ENCODE data around the gene ABHD16A. TPM values are rescaled to one million over a fixed set of nuclear protein-coding genes. Genes with fewer than 3 reads are reported as not detected.

Gene ABHD16A
- total RNA-seq, 2 experiments from 2014 or later = 28.6 to 32.7 TPM

DNA sequence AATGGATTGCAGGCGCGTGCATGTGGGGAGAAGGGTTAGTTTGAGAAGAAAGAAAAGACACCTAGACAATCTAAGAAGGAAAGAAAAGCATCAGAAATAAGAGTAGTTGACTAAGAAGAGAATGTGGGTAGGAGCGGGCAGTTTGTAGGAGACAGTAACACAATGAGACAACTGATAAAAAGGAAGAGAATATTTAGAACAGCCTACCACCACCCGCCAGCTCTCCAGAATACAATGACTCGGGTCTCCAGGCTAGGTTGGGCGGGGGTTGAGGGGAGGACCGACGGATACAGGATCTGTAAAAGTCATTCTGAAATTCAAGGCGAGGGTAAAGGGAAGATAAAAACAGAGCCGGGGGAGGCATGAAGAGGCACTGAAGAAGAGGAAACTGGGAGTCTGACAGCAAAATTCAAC, 712 bp downstream of the ABHD16A start:
- H3K4me3 ChIP-seq (ENCODE audit: low read depth, low read length, poor library complexity, severe bottlenecking) = peak overlapping the region; percentile 78
- H3K9me2 ChIP-seq (ENCODE audit: insufficient read depth, low read length) = no peaks in the 10 kb centered on the region
- no peaks in the 10 kb centered on the region for H3K9me3 ChIP-seq (ENCODE audit: low read length)
- H3K27ac ChIP-seq (ENCODE audit: low read depth, low read length, poor library complexity, severe bottlenecking) = peak overlapping the region; percentile 74
- DNase-seq (ENCODE audit: low spot score) = no peak
- peaks cover 20% of the 10 kb centered on the region for H3K4me1 ChIP-seq (ENCODE audit: insufficient read depth, low read length, poor library complexity, severe bottlenecking)
- intact Hi-C loops (cut with micrococcal nuclease; ENCODE audit: unreplicated experiment) = loop anchor here (2.0 to 10.0 kb wide), 3 partner anchors 24 to 252 kb away; partner anchors contain the start of genes NELFE and SKIC2
- CTCF ChIA-PET (ENCODE audit: unreplicated experiment) = no interaction called here
- H3K36me3 ChIP-seq (ENCODE audit: insufficient read depth, low read length) = peaks cover 16% of the 10 kb centered on the region
- no peak for TF ChIP-seq EZH2phosphoT487 (IDR thresholded peaks at IDR 0.05; ENCODE audit: borderline replicate concordance, low read depth, low read length)
- TF ChIP-seq, protein P1, sequence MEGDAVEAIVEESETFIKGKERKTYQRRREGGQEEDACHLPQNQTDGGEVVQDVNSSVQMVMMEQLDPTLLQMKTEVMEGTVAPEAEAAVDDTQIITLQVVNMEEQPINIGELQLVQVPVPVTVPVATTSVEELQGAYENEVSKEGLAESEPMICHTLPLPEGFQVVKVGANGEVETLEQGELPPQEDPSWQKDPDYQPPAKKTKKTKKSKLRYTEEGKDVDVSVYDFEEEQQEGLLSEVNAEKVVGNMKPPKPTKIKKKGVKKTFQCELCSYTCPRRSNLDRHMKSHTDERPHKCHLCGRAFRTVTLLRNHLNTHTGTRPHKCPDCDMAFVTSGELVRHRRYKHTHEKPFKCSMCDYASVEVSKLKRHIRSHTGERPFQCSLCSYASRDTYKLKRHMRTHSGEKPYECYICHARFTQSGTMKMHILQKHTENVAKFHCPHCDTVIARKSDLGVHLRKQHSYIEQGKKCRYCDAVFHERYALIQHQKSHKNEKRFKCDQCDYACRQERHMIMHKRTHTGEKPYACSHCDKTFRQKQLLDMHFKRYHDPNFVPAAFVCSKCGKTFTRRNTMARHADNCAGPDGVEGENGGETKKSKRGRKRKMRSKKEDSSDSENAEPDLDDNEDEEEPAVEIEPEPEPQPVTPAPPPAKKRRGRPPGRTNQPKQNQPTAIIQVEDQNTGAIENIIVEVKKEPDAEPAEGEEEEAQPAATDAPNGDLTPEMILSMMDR (conservative IDR thresholded peaks at IDR 0.05; ENCODE audit: low read length) = no peak
- POLR2A ChIA-PET = interaction anchor here (0.6 to 0.9 kb wide), 2 partner anchors 69 to 125 kb away, joined by 3 to 4 read pairs; partner anchors contain the start of gene HSPA1B
- peaks cover 14% of the 10 kb centered on the region; the same call in 1 of the 2 replicates for H3K79me2 ChIP-seq (ENCODE audit: insufficient read depth, low read depth, low read length)
- BruUV-seq (replicated peaks) = TSS peak; percentile 80
- H2AFZ ChIP-seq (ENCODE audit: low read length) = peak overlapping the region; percentile 88
- no peaks in the 10 kb centered on the region for H4K20me1 ChIP-seq (ENCODE audit: insufficient read depth, low read length)
- H3K4me2 ChIP-seq (ENCODE audit: low read length) = peak overlapping the region; percentile 98

DNA sequence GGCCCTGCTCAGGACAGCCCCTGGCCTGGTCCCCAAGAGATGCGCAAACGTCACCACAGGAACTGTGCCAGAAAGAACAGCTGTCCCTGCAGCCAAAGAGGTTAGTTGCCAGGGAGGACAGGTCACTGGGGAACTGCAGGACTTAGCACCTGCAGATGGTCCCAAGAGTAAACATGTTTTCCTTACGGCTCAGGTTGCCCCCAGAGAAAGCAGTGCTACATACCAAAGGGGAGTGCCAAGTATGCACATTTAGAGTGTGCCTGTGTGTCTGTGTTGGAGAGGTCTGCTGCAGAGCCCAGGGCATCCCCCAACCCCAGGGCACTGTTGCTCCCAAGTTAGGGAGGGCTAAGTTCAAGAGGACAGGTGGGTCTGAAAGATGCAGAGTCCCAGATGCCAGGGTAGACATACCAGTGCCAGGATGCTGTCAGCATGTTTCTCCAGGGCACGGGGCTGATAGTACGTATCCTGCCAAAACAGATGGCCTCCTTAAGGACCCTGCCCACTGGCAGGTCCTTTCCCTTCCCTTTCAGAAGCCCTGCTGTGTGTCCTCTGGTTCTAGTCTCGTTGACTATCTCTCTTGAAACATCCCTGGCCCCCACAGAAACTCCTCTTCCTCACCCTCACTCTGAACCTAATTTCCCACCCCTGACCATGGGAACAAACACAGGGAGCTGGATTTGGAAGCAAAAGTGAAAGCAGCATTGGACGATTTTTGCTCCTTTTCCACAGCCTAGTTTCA, 1.3 kb downstream of the ABHD16A start:
- ChIA-PET CTCF (ENCODE audit: unreplicated experiment) (no interaction called here), POLR2A (interaction anchor here (0.6 kb wide), 1 partner anchor 70 kb away, joined by 3 read pairs; no protein-coding TSS in a partner anchor)
- Histone ChIP-seq H3K9me2 (ENCODE audit: insufficient read depth, low read length) (no peaks in the 10 kb centered on the region), H4K20me1 (ENCODE audit: insufficient read depth, low read length) (no peaks in the 10 kb centered on the region), H3K4me3 (ENCODE audit: low read depth, low read length, poor library complexity, severe bottlenecking) (peak overlapping the region; percentile 78), H3K79me2 (ENCODE audit: insufficient read depth, low read depth, low read length) (peaks cover 14% of the 10 kb centered on the region; the same call in 1 of the 2 replicates), H3K4me1 (ENCODE audit: insufficient read depth, low read length, poor library complexity, severe bottlenecking) (peaks cover 20% of the 10 kb centered on the region), H3K4me2 (ENCODE audit: low read length) (peak overlapping the region; percentile 98), H2AFZ (ENCODE audit: low read length) (peak overlapping the region; percentile 88; the same call in 1 of the 2 replicates), H3K27ac (ENCODE audit: low read depth, low read length, poor library complexity, severe bottlenecking) (peak overlapping the region; percentile 74), H3K9me3 (ENCODE audit: low read length) (no peaks in the 10 kb centered on the region), H3K36me3 (ENCODE audit: insufficient read depth, low read length) (peaks cover 18% of the 10 kb centered on the region)
- no peak for DNase-seq (ENCODE audit: low spot score)
- intact Hi-C loops (cut with micrococcal nuclease; ENCODE audit: unreplicated experiment) = loop anchor here (2.0 to 10.0 kb wide), 3 partner anchors 25 to 253 kb away; partner anchors contain the start of genes NELFE and SKIC2
- TF ChIP-seq, protein P1 (conservative IDR thresholded peaks at IDR 0.05; ENCODE audit: low read length) = no peak
- no peak for TF ChIP-seq EZH2phosphoT487 (IDR thresholded peaks at IDR 0.05; ENCODE audit: borderline replicate concordance, low read depth, low read length)
- BruUV-seq (replicated peaks) = no TSS peak

Measured in OCI-LY7 (cell line).